Fibroblast of the conjunctiva (primary cell): ENCODE results near the gene SLC9A8.
A peak's percentile ranks its signal among the peaks of the same experiment; 100 is the strongest.

Experiments
- DNase-seq: peaks from one replicate; pipeline ENCODE4 v3.0.0-alpha.2; 2010; ENCODE audit warnings: low read depth

Gene SLC9A8

DNA sequence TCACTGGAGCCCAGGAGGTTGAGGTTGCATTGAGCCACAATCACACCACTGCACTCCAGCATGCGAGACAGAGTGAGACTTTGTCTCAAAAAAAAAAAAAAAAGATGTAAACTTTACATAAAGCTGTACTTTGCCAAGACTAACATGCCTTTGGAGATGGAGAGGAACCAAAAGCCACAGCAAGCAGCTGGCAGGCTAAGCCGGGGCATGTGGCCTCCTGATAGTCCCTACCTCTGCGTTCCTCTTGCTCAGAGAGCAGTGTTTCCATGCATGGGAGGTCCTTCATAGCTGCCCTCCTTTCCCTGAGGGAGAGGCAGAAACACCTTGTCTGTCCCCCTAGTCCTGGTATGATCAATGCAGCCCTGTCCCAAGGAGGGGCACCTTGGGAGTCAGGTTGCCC lies 67.5 kb downstream of the SLC9A8 start:
- peak; percentile 41 for DNase-seq

DNA sequence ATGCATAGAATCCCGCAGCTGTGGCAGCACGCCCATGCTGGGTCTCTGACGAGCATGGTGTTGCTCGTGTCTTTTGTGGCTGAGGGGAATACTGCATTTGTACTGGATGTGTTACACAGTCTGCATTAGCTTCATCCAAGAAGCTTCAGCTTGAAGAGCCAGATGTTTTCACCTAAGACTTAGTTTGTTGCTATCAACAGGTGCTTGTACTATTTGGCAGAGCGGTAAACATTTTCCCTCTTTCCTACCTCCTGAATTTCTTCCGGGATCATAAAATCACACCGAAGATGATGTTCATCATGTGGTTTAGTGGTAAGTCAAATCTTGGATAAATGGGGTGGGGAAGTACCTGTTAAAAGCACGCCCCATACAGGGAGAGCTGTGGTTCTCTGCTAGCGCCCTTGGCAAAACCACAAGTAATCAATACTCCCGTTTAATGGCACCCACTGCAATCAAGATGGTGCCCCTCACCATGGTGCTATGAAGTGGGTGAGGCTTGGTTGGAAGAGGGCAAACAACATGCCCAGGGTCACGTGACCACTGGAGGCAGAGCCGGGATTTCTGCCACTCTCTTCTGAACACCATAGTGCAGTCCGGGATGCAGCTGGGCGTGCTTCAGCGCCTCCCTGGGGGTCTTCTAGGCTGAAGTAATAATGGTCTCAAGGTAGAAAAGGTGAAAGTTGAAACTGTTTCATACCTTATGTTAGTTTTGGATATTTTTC lies 68.3 kb downstream of the SLC9A8 start:
- DNase-seq: no peak

DNA sequence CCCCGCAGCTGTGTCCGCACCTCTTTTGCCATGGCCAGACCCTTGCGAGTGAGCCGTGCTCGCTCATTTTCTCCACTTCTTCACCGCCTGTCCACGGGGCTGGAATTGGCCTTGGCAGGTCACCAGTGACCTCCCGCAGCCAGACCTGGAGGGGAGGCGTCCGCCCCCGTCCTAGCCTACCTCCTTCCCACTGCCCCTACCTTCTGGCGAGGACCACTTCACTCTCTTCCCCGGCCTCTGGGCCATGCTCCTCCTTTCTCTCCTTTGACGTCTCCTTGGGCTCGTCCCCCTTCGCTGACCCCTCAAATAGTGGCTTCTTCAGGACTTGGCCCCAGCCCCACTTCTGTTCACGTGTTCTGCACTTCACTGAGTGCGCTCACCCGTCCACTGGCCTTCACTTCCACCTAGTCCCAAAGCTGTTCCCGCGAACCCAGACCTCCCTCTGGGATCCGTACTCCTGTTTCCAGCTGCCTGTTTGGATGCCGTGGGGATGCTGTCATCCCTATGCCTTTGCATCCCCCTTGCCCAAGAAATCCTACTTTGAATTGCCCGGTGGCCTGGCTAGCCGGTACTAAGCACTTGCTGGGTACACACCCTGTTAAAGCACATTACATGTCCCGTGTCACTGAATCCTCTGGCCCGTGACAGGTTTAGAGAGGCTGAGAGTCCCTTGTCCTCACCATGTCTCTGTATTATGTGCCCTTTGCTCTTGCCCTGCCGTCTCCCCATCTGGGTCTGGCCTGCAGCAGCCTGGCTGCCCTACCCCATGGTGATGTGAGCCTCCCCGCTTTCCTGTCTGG lies 69.7 kb downstream of the SLC9A8 start:
- no peak for DNase-seq

DNA sequence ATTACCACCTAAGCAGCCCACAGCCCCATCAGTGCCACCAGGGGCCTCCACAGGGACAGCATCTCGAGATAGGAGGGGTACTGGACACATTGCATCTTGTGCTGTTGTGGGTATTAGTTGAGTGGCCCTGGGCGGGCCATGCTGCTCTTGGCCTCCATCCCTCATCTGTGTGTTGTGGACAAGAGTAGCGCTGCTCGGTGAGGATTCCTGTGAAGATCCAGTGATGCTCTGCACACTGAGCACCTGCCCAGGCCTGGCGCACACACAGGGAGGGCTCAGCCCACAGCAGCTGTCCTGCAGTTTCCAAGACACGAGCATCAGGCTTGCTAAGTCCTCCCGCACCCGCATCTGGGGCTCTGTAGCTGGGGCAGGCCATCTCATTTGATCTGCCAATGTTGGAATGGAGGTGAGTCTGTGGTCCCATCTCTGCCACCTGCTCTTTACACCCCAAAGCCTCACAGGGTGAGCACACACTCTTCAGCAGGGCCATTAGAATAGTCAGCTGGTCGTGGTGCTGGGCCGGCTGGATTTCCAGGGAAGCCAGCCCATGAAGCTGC lies 70.7 kb downstream of the SLC9A8 start:
- no peak for DNase-seq

DNA sequence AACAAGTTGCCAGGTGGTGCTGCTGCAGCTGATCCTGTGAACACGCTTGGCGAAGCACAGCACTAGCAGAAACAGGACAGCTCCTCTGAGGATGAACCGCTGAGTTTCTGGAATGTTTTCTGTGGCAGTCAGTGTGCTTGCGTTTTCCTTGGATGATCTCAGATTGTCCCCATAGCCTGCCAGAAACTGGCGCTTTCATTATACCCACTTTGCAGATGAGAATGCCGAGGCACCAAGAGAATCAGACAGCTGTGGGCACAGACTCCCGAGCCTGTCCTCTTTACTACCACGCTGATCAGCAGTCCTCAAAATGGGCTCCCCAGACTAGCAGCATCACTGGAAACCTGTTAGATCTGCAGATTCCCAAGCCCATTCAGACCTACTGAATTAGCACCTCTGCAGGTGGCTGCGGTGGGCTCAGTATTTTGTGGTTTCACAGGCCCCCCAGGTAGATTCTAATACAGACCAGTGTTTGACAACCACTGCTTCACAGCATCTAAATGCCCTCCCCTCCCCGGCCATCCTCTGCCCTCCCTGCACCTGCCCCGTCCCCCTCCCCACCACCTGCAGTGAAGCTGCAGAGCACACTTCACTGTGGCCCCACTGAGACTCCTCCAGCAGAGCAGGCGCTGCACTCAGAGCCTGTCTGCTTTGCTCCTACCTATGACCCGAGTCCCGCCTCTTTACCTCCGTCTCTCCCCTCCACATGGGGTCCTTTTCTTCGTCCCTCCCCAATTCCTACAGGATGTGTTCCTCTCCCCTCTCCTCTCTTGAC lies 73.1 kb downstream of the SLC9A8 start:
- DNase-seq: no peak

DNA sequence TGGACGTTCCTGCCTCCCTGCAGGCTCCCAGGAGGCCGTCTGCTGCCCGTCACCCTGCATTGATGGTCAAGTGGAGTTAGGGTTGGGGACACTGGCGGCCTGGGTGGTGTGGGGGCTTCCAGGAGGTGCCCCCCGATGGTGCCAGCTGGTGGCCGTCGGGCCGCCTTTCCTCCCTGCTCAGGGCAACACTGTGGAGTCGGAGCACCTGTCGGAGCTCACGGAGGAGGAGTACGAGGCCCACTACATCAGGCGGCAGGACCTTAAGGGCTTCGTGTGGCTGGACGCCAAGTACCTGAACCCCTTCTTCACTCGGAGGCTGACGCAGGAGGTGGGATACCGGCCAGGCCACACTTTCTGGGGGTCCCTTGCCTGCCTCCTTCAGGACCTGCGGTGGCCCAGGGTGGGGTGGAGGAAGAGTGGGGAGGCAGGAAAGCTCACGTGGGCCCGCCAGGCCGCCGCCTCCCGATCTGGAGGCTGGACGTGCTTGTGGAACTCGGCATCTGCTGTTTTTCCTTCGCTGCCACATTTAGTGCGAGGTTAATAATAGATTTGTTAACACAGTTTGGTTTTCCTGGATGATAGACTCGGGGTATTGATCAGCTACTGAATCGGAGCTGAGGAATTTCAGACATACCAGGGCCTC lies 74.1 kb downstream of the SLC9A8 start:
- no peak for DNase-seq

DNA sequence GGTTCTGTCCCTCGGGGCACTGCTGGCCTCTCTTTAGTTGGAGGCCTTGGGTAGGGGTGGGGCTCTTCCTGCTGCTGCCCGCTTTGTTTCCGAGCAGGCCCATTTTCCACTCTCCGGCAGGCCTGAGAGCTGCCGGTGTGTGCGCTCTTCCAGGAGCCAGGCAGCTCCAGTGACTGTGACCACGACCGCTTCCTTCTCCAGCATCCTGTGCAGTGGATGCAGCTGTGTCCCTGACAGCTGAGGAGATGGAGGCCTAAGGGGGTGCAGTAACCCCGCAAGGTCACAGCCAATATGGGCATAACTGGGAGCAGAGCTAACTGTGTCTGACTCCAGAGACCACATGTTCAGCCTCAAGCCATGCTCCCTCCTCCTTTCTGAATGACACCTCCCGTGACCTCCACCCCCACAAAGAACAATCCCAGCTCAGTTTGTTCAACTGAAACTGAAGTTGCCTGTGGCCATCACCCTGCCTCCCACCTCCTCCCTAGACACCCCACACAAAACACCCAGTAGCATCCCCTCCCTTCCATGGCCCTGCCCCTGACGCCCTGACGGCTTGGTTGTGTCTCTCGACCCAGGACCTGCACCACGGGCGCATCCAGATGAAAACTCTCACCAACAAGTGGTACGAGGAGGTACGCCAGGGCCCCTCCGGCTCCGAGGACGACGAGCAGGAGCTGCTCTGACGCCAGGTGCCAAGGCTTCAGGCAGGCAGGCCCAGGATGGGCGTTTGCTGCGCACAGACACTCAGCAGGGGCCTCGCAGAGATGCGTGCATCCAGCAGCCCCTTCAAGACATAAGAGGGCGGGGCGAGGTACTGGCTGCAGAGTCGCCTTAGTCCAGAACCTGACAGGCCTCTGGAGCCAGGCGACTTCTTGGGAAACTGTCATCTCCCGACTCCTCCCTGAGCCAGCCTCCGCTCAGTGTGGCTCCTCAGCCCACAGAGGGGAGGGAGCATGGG lies 74.9 kb downstream of the SLC9A8 start:
- DNase-seq: no peak

DNA sequence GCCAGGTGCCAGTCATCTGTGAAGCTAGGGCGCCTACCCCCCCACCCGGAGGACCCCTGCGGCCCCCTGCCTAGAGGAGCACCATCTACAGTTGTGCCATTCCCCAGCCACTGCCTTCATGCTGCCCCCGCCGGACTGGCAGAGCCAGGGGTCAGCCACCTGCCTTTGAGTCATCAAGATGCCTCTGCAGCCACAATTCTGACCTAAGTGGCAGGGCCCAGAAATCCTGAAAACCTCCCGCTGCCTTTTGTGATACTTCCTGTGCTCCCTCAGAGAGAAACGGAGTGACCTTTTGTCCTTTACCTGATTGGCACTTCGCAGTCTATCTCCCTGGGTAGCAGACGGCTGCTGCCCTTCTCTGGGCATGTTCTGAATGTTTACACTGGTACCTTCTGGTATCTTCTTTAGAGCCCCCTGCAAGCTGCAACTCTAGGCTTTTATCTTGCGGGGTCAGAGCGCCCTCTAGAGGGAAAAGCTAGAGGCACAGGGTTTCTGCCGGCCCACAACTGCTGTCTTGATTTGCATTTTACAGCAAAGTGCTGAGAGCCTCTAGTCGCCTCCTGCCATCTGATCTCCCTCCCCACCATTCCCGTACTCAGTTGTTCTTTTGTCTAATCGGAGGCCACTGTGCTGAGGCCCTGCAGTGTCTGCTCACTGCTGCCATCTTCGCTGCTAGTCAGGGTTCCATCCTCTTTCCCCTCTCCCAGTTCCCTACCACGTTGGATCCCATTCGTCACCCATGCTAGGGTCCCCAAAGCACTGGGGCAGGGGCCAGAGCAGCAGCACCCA lies 75.8 kb downstream of the SLC9A8 start:
- peak; percentile 48 for DNase-seq

DNA sequence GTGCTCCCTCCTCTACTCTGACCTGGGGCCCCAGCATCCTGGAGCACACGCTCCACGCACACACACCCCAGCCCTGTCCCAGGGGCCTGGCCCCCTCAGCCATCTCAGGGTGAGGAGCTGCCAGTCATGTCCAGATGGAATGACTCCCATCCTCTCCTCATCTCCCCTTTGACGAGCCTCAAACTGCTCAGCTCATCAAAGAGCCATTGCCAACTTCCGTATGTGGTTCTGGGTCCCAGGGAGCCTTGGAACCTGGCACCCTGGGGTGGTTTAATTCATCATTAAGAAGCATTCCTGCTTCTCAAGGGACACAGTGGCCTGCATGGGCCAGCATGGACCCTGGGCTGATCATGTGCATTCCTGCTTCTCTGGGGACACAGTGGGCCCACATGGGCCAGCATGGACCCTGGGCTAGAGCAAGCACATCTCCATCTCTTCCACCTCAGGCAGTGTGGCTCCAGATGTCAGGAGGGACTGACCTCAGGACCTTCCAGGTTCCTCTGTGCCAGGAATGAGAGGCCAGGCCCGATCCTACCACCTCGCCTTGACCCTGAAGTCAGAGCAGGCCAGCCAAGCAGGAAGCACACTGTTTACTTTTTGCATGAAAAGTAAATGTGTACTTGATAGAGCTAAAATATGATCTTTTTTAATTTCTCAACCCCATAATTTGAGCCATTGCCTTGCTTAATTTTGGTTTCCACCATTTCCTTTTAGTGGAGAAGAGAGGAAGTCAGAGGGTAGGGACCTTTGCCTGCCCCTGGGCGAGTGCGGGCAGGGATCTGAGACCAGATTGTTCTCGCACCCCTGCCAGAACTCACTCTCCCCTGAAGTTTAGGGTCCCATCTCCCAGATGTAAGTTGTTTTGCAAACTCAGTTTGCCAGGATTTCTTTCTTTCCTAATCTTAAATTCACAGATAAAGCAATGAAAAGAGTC lies 76.6 kb downstream of the SLC9A8 start:
- DNase-seq: no peak

DNA sequence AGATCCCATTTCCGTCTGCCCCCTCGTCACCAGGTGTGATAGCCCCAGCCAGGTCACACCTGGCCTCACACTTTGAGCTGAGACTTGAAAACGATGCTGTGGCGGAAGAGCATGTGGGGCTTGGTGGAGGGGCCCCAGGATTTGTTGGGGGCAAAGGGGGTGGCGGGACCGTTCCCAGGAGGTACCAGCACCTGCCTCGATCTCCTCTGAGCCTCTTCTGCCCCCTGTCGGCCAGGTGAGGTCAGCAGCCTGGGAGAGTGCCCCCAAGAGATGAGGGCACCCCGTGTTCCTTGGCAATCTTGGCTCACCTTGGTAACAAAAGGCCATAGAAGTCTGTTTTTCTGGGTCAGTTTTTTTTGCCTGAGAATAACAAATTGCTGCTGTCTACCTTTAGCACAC lies 77.3 kb downstream of the SLC9A8 start:
- DNase-seq: no peak

DNA sequence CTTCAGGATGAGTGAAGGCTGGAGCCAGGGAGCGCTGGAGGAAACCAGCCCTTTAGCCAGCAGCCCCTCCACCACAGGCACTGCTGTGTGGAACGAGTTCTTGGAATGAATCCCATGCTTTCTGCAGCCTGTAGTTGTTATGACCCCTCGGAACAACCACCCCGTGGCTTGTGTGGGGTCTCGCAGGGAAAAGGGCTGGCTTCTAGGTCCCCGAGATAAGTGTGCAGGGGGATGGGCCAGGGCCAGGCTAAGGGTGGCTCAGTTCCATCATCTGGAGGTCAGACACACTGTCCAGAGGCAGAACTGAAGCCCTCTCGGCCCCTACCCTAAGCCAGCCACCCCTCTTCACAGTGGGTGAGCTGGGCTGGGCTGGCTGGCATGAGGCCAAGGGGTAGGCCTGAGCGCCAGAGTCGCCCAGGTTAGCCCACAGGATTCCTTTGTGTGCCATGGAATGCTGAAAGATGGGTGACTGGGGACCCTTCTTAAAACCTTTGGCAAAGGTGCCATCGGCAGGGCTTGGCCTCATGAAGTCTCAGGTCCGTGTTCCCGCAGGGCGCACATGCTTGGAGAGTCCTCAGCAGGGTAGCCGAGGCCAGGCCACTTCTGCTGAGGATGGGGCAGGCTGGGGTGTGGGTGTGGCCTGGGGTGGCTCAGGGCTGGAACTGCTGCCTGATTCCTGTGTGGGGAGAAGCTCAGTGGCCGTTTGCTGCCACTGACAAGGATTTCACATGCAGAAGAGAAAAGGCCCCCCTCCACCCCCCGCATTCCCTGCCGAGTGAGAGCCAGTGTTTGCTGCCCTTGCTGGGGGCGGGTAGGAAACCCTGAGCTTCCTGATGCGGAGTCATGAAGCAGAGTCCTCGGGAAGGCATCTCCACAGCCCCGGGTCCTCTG lies 78.1 kb downstream of the SLC9A8 start:
- no peak for DNase-seq

DNA sequence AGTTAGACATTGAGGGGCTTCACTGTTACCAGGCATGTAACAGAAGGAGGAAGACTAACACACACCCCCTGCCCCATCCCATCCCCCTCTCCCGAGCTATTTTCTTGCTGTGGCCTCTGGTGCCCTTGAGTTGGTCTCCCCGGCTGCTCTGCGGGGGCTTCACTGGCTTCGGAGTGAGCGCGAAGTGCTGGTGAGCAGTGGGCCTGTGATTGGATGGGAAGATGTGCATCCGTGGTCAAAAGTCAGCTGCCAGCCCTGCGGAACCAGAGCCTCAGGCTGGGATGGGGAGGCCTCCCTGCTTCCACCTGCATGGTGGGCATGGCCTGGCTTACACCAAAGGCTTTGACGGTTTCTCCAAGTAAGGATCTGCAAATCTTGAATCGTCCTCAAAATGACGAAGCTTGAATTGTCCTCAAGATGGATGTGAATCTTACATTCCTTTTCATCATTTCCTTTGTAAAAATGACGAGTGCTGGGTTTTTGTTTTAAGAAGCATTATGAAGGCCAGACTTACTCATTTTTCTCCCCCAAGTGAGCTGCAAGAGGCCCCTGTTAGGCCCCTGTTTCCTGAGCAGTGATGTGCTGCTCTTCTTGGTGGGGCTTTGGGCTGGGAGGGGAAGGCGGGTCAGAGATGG lies 79.0 kb downstream of the SLC9A8 start:
- no peak for DNase-seq

DNA sequence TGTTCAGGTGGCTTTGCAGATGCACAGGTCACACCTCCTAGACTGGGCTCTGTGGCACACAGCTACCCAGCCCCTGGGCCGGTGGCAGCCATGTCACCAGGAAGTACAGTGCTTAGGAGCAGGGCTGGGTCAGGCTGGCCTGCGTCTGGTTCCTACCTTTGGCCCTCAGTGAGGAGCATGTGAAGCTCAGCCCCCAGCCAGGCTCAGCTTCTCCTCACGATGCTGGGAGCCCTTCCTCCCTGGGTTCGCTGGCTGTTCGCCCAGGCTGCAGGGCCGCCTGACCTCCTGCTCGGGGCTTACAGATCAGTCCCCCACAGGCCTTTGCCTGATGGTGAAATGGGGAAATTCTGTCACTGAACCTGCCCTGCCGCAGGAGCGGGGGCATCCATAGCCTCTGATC lies 79.6 kb downstream of the SLC9A8 start:
- no peak for DNase-seq

DNA sequence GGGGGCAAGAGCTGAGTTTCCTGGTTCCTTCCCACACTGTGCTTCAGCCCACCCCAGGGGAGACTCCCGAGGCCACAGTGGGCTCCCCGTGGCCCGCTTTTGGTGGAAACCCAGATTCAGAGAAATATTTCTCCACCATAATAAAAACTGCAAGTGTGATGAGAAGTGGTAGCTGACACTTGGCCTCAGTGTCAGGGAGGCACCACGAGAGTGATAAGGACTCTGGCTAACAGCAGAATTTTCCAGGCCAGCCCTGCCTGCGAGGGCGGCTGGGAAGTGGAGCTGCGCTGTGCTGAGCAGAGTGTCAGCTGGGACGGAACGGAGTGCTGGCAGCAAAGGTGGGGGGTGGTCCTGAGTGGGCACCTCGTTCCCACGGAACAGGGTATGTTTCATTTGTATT lies 80.2 kb downstream of the SLC9A8 start:
- DNase-seq: no peak

DNA sequence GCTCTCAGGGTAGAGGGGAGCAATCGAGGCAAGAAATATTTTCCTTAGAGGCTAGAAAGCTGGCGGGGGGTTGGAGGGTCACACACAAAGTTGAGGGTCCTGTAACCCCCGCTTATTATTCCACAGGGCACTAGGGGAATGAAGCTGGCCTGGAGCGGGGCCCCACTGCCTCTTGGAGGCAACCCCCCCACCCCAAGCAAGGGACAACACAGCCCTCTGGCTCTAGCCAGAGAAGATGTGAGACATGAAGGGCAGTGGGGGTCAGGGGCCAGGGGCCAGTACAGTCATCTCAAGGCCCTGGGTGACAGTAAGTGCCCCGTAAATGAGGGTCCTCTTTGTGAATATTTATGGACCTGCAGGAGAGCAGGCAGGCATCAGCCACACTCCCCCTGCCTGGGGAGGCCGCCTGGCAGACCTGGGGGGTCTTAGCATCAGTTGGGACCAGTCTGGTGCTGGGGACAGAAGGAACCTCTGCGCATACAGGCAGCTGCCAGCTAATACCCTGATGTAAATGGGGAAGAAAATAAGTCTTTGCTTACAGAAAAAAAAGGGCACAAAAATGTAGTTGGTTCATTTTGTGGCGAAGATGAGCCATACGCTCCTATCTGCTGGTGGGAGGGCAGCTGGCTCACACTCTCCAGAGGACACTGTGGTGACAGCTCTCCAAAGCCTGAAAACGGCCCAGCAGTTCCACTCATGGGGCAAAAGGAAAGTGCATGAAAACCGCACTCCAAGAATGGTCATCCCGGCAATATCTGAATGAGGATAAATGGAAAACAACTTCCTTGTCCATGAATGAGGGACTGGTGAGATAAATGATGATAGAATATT lies 80.8 kb downstream of the SLC9A8 start:
- DNase-seq: no peak

DNA sequence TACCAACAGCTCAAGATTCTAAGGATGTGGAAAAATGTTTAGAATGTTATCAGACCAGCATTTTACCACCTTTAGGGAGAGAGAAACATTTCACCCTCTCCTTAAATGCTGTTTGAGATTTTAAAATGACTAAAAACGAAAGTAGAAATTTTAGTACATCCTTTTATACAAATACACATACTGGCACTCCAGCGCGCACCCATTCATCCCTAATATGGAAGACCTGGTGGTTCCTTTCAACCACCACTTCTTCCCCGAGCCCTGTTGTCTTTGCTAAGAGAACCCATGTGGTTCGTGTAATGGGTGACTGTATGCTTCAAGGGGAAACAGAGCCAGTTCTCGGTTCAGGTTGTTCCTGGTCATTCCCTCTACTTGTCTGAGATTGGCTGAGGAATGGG lies 81.4 kb downstream of the SLC9A8 start:
- no peak for DNase-seq
